NCI-H446 treated with DMSO at 0.1 percent for 48 hours (cell line): ENCODE results near the gene MFNG.
"Not testable (repeated sequence)": the region's sequence is repeated elsewhere in the genome, so short reads cannot be mapped to it uniquely, and the experiment has no call there.

Experiments
- DNase-seq: peaks from one replicate; lab custom pipeline; 2025; lab: John Stamatoyannopoulos, UW

MFNG gene

DNA sequence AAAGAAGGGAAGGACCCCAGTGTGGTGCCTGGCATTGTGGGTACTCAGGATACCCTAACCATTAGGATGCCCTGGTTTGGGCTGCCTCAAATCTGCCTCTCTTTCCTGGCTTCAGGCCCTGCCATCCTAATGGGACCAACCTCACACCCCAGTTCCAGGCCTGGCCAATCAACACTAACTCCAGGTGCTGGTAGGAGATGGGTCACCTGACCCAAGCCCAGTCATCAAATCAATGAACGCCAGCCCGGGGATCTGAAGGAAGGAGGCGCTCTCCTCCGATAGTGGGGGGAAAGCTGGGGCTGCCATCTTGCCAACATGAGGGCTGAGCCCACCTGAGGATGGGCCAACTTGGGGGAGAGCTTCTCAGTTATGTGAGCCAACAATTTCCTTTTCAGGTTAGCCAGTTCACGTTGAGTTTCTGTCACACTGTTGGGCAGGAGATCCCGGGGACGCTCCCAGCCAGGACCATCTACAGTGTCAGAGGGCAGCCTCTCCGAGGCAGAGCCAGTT, 12.7 kb downstream of the MFNG start:
- no peak for DNase-seq

DNA sequence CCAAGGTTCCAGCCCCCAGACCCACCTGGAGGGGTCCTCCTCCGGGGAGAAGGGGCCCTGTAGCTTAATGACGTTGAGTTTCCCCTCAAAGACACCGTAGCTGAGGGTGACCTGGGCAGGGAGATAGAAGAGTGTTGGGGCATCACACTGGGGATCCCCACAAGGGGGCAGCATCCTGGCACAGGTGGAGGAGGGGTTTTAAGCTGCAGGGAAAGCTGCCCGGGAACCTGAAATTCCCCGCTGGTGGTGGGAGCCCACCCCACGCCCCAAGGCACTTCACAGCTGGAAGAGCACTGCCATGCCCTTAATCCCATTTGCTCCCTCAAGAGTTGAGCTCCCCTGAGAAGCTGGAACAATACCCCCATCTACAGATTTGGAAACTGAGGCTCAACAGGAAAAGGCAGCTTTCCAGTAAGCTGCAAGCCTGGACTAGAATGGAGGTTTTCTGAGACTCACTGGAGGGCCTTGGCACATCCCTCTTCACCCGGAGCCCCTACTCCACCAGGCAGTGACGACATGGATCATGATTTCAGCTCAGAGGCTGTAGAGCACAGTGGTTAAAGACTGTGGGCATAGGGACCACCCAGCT, 13.7 kb downstream of the MFNG start:
- no peak for DNase-seq

- DNase-seq = no peak
These were observed 14.3 kb downstream of the MFNG start for GRCh38 chr22:37471727-37472417.

DNA sequence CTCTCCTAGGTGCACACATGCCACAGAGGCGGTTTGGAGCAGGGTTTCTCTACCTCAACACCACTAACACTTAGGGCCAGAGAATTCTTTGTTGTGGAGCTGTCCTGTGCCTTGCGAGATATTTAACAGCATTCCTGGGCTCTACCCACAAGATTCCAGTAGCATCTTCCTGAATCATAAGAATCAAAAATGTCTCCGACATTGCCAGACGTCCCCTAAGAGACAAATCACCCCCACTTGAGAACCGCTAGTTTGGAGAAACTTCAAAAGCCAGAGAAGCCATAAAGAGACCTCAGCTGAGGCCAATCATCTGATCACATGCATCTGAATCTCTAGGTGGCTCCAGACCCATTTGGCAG, 16.1 kb downstream of the MFNG start:
- no peak for DNase-seq

DNA sequence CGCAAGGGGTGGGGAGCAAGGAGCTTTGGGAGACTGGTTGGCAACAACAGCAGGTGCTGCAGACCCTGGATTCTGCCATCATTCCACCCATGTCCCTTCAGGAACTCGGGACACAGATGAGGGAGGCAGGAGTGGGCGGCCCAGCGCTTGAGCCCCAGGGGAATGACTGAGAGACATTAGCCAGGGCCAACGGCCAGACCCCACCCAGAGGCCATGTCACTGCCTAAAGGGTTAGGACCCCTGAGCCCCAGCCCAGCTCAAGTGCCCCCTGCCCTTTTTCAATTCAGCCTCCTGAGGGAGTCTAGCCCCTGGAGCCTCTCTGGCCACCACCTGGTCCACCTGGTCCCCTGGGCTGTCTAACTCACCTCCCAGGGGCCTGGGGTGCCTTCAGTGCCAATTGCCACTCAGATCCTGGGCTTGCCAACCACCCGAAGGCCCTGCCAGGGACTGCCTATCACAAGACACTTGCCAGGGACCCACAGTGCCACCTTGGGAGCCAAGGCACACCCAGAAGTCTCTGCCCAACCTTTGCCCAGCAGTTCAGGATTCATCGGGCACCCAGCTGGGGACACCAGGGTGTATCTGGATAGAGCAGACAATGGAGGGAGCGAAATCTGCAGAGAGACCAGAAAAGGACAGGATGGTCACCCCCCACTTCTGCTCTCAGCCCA, 16.6 kb downstream of the MFNG start:
- DNase-seq = no peak

DNA sequence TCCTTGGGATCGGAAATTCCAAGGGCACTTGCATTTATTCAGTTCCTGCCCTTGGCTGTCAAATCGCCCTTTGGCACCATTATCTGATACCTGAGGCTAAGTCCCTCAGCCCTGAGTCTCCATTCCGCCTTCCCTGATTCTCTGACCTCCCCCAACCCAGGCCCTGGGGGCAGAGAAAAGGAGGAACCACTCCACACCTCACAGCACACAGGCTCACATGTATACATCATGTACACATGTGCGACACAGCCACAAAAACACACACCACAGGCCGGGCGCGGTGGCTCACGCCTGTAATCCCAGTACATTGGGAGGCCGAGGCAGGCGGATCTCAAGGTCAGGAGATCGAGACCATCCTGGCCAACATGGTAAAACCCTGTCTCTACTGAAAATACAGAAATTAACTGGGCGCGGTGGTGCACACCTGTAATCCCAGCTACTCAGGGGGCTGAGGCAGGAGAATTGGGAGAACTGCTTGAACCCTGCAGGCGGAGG, 17.9 kb downstream of the MFNG start:
- not testable (repeated sequence) for DNase-seq

- no peak for DNase-seq
These were observed 18.7 kb downstream of the MFNG start for GRCh38 chr22:37467391-37467955.

GRCh38 chr22:37464181-37464580, 22.0 kb downstream of the MFNG start:
- no peak for DNase-seq

GRCh38 chr22:37462983-37463382, 23.2 kb downstream of the MFNG start:
- DNase-seq = no peak

- DNase-seq = no peak
These were observed 23.7 kb downstream of the MFNG start for GRCh38 chr22:37462436-37462835.

- DNase-seq = no peak
These were observed 24.2 kb downstream of the MFNG start for GRCh38 chr22:37461961-37462360.

DNA sequence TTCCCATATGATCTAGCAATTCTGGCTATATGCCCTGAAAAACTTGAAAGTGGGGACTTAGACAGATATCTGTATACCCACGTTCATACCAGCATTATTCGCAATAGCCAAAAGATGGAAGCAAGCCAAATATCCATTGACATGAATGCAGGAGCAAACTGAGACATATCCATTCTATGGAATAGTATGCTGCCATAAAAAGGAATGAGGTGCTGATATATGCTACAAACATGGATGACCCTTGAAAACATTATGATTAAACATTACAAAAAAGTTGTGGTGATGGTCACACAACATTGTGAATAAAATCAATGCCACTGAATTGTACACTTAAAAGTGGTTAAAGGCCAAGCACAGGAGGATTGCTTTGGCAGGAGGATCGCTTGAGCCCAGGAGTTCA, 25.5 kb downstream of the MFNG start:
- no peak for DNase-seq

GRCh38 chr22:37459206-37459605, 27.0 kb downstream of the MFNG start:
- no peak for DNase-seq

DNA sequence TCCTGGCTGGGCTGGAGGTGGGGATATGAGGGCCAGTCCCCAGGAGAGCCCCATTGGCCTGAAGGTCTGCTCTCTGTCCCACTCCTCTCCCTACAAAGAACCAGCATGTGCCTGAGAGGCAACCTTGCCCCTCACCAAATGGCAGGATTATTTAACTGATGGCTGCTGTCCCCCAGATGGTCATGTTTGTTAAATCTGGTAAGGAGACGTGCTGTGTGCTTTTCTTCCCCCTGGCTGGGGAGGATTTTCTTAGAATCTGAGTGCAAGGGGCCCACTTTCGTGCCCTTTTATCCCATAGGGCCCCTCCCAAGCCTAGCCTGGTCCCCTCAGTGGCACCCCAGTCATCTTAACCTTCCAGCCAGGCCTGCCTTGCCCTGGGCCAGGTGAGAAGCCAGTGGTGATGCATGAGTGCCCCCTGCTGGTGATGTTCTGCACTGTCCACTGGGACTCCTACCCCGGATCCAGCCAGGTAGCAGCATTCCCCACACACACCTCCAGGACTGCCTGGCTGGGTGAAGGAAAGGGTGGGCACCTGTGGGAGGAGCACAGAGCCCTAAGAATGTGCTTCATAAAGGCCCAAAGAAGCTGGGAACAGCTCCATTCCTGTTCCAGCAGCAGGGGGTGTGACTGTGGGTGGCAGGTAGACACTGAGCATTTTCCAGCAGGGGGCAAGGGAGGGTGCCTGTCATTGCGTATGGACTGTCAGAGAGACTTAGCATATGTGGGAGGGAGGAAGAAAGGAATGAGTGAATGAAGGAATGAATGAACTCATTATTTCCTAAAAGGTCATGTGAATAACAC, 28.9 kb downstream of the MFNG start:
- no peak for DNase-seq

DNA sequence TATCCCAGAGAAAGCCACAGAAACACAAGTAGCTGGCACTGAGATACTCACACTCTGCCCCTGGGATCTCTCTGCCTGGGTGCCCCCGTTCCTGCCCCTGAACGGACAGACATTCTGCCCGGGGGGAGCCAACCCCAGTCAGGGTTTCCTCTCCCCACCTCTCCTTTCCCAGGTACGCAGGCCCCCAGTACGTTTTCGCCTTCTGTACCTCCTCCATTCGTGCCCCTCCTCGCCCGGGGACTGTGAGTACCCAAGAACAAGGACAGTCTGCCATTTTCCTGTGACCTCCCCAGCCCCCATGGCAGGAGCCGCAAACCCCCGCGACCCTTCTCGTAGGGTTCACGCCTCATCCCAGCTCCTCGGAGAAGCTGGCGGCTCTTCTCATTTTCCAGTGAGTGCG, 29.8 kb downstream of the MFNG start:
- DNase-seq = no peak

DNA sequence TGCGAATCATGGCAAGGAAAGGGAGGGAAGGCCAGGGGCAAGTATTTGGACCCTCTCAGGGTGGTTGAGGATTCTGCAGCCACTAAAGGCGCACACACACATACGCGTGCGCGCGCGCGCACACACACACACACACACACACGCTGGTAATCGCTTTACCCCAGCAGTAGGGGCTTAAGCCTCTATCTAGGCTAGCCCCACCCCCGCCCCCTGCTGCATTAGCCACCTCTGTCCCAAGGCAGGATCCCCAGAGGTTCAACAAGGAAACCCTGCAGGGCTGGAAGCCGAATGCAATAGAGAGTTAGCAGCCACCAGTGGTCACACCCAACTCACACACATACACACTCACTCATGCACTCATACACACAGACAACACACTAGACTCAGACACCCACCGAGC, 30.3 kb downstream of the MFNG start:
- no peak for DNase-seq

DNA sequence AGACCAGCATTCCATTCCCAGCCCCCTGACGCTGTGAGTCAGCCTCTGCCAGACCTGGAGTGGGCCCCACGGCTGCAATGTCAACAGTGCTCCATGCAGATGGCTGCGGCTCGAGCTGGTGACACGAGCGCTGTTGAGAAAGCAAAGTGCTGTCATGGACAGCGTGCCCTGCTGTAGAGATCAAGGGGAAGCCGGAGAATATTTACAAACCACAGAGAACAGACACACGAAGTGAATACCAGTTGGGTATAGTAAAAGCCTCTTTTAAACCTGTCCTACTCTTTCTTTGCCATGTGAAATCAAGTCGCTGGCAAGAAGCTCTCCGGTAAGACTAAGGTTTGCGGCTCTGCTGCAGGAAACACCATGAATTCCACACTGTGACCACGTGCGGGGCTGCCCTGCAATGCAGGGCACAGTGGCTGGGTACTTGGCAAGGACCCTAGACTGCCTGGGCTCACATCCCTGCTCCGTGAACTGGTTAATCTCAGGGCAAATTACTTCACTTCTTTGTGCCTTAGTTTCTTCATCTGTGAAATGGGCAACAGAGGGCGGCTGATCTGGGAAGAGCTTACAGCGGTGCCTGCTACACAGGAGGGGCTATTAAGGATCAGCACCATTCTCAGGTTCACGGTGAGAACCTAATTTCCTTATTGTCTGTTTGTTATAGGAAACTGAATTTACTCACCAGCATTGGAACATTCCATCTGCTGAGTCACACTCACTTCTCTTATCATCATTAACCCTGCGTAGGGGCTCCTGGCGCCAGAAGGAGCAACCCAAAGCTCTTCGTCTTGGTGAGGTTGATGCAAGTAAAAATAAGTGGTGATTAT, 31.1 kb downstream of the MFNG start:
- no peak for DNase-seq

DNA sequence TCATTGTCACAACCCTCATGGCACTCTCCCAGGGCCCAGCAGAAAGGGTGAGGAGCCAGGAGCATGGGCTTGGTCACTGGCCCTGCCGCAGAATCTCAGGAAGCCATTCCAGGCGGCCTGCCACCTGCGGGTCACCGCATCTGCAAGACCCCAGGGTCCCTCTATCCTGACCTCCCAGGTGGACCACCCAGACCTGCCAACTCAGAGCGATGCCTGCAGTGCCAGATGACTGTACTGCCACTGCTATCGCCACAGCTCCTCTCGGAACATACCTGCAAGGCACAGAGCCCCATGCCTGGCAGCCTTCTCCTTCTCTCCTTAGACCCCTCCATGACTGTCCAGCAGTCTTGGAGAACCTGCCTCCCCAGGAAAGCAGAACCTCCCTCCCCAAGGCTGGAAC, 32.5 kb downstream of the MFNG start:
- DNase-seq = no peak

- DNase-seq = no peak
These were observed 35.0 kb downstream of the MFNG start for GRCh38 chr22:37451218-37451617.

DNA sequence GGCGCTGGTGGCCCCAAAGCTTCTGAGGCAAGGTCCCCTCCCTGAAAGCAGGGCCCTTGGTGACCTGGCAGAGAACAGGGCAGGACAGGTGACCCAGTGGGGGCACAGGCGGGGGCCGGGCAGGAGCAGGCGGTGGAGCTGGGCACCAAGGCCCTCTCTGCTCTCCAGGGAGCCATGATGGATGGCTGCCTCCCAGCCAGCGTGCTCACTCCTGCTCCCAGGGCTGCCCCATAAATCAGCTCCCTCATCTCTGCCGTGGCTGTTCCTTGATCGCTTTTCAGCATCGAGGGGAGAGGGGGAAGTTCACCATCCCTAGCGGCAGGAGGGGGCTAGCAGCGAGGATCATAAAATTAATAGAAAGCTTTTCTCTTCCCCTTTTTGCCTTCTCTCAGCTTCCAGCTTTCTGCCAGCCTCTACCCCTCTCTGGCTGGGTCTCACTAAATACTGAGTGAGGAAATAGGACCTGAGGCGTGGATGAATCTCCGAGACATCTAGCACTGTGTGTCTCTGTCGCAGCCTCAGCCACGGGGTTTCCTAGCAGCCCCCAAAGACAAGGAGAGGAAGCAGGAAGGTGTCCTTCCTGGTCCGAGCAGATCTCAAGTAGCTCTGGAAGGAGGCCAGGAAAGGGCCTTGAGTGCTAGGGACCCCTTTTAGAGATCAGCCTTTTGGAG, 36.7 kb downstream of the MFNG start:
- no peak for DNase-seq
